Stomach smooth muscle (tissue), 2 donors: ENCODE data around the gene PIR.

Source experiments
- H3K27ac ChIP-seq: one replicate; pipeline ENCODE4 v1.7.0; 2013; ENCODE audit warnings: mild to moderate bottlenecking, low read length, inconsistent platforms
- H3K27me3 ChIP-seq, 2 donors: one replicate each; pipeline ENCODE4 v1.7.0; 2013; ENCODE audit warnings: low read length in 2 of 2; ENCODE audit not compliant: insufficient read depth in 2 of 2, control insufficient read depth in 1 of 2
- H3K36me3 ChIP-seq, 2 donors: one replicate each; pipeline ENCODE4 v1.7.0; 2013; ENCODE audit warnings: low read length in 2 of 2; ENCODE audit not compliant: control insufficient read depth in 2 of 2, insufficient read depth in 2 of 2
- H3K4me1 ChIP-seq: one replicate; pipeline ENCODE4 v1.7.0; 2013; ENCODE audit warnings: low read length; ENCODE audit not compliant: control insufficient read depth, insufficient read depth
- H3K4me3 ChIP-seq, 2 donors: one replicate each; pipeline ENCODE4 v1.7.0; 2013; ENCODE audit warnings: low read length in 2 of 2
- H3K9ac ChIP-seq, 2 donors: one replicate each; pipeline ENCODE4 v1.7.0; 2013; ENCODE audit warnings: low read length in 2 of 2, mild to moderate bottlenecking in 1 of 2
- H3K9me3 ChIP-seq, 2 donors: one replicate each; pipeline ENCODE4 v1.7.0; 2013; ENCODE audit warnings: low read length in 2 of 2; ENCODE audit not compliant: control insufficient read depth in 2 of 2
- donor health status: healthy.
- donor health status: Pancreatic carcinoma.

PIR gene

DNA sequence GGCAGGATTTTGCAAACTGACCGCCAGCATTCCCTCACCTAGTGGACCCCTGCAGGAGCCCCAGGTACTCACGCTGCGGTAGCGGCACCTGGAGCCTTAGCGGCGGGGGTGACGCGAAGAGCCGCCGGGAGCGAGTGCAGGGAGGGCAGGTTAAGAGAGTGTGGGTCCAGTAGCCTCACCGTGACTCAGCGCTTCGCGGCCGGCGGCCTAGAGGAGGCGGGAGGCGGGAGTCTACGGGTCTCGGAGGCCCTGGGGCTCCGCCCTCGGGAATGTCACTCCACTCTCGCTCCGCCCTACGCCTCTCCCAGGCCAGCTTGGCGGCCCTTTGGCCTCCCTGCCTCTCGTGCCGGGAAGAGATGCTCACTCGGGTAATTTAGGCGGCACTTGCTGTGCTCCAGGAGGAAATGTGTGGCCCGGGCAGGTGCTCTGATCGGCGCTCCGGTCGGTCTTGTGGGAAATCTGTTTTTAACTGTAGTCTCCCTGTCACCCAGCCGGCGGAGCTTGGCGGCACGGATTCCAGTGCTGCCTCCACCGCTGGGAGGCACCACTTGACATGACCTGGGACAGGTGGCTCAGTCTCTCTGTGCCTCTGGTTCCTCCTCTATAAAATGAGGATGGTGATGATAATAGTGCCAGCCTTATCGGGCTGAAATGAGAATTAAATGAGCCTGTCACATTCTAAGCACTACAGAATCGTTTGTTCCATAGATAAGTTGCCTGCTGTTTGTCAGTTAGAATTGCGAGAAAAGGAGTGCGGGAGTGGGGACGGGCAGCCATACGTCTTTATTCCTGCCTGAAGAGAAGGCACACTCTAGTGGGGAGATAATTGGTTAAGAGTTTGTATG lies at the start of gene PIR:
PIR (minus strand) TSS at position 216 of the 845 bp plus-strand sequence. CDS start 2,076 bp downstream, outside the sequence.
- Histone ChIP-seq H3K9ac (peak within 1 kb of the TSS; percentile 21 to 53), H3K4me3 (peak within 1 kb of the TSS; percentile 78)

GRCh38 chrX:15530318-15530717 lies 37.2 kb upstream of the PIR start:
- Histone ChIP-seq H3K36me3 (no peaks in the 10 kb centered on the region), H3K27ac (no peak overlapping the region), H3K4me3 (no peak overlapping the region), H3K4me1 (no peaks in the 10 kb centered on the region), H3K9ac (no peak overlapping the region), H3K9me3 (no peaks in the 10 kb centered on the region), H3K27me3 (no peaks in the 10 kb centered on the region)

More for the DNA sequence above, at the start of gene PIR:
- H3K9me3 ChIP-seq, result no peaks in the 10 kb centered on the region
- no peaks in the 10 kb centered on the region for H3K4me1 ChIP-seq
- peak within 1 kb of the TSS; percentile 24 for H3K27ac ChIP-seq
- H3K27me3 ChIP-seq, result peaks cover 0 to 13% of the 10 kb centered on the region in 2 donors
- H3K36me3 ChIP-seq, result no peaks in the 10 kb centered on the region

DNA sequence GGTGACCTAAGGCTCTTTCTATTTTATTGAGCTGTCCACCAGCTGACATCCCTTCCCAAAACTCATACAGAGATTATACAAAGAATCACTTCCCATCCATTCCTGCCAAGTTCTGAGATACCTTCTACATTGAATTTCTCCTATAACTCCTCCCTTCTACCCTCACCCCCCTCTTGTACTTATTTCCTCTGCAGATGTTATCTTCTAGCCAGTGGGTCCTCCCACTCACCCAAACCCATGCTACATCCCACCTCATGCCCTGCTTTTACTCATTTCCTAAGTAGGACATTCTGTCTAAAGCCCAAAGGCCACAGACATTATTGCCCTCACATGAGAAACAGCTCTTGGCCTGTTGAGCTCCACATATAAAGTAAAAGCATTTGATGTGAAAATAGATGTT lies 36.0 kb upstream of the PIR start:
- H3K36me3 ChIP-seq, result no peaks in the 10 kb centered on the region
- H3K4me3 ChIP-seq, result no peak overlapping the region
- H3K9me3 ChIP-seq, result no peaks in the 10 kb centered on the region
- no peaks in the 10 kb centered on the region for H3K27me3 ChIP-seq
- no peaks in the 10 kb centered on the region for H3K4me1 ChIP-seq
- no peak overlapping the region for H3K27ac ChIP-seq
- no peak overlapping the region for H3K9ac ChIP-seq

- Histone ChIP-seq H3K27ac (no peak overlapping the region), H3K27me3 (peaks cover 0 to 3% of the 10 kb centered on the region in 2 donors), H3K4me1 (no peaks in the 10 kb centered on the region), H3K36me3 (no peaks in the 10 kb centered on the region), H3K9me3 (no peaks in the 10 kb centered on the region), H3K4me3 (no peak overlapping the region), H3K9ac (no peak overlapping the region)
Measured at GRCh38 chrX:15525664-15526416, 32.7 kb upstream of the PIR start.

- Histone ChIP-seq H3K27me3 (peaks cover 0 to 5% of the 10 kb centered on the region in 2 donors), H3K4me3 (no peak overlapping the region)
Measured at GRCh38 chrX:15524417-15524816, 31.3 kb upstream of the PIR start.

DNA sequence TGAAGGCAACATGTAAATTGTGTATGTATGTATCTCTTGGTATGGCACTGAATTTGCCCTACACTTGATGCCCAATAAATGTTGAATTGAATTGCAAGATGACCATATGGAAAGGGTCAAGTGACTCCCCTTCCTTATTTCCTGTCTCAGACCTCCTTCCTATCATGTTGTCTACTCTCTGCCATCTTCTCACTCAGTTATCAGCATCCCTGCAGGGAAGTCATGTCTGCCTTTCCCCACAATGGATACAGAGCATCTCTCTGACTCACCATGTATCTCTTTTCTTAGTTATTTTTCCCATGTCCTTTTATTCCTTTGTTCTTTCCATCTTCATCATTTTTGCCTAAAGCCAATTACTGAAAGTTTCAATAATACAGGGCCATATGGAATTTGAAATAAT lies 30.0 kb upstream of the PIR start:
- H3K9ac ChIP-seq, result no peak overlapping the region
- no peaks in the 10 kb centered on the region for H3K4me1 ChIP-seq
- H3K9me3 ChIP-seq, result no peaks in the 10 kb centered on the region
- no peaks in the 10 kb centered on the region for H3K36me3 ChIP-seq
- H3K4me3 ChIP-seq, result no peak overlapping the region
- H3K27me3 ChIP-seq, result peaks cover 0 to 5% of the 10 kb centered on the region in 2 donors
- no peak overlapping the region for H3K27ac ChIP-seq

More at GRCh38 chrX:15524417-15524816, 31.3 kb upstream of the PIR start:
- Histone ChIP-seq H3K36me3 (no peaks in the 10 kb centered on the region), H3K9me3 (no peaks in the 10 kb centered on the region), H3K4me1 (no peaks in the 10 kb centered on the region), H3K9ac (no peak overlapping the region), H3K27ac (no peak overlapping the region)

DNA sequence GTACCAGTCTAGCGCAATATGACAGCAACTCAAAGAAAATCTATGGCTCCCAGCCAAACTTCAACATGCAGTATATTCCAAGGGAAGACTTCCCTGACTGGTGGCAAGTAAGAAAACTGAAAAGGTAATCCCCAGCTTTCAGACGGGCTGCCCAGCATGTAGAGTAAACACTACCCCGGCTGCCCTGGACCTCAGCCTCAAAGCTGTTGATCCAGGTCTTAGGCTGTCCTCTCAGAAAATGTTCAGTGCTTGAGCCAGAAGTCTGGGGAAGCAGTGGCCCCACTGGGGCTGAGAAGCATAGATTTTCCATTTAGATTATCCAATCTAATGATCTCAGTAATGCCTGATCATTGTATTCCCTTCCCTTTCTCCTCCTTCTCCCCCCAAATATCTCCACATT lies 29.3 kb upstream of the PIR start:
- Histone ChIP-seq H3K4me1 (no peaks in the 10 kb centered on the region), H3K9me3 (no peaks in the 10 kb centered on the region), H3K4me3 (no peak overlapping the region), H3K27me3 (peaks cover 0 to 5% of the 10 kb centered on the region in 2 donors), H3K36me3 (no peaks in the 10 kb centered on the region), H3K27ac (no peak overlapping the region), H3K9ac (no peak overlapping the region)

- H3K27me3 ChIP-seq, result peaks cover 0 to 5% of the 10 kb centered on the region in 2 donors
- no peaks in the 10 kb centered on the region for H3K9me3 ChIP-seq
- no peak overlapping the region for H3K27ac ChIP-seq
- no peaks in the 10 kb centered on the region for H3K4me1 ChIP-seq
- no peak overlapping the region for H3K4me3 ChIP-seq
- H3K9ac ChIP-seq, result no peak overlapping the region
- H3K36me3 ChIP-seq, result no peaks in the 10 kb centered on the region
Measured at GRCh38 chrX:15515931-15516330, 22.8 kb upstream of the PIR start.

DNA sequence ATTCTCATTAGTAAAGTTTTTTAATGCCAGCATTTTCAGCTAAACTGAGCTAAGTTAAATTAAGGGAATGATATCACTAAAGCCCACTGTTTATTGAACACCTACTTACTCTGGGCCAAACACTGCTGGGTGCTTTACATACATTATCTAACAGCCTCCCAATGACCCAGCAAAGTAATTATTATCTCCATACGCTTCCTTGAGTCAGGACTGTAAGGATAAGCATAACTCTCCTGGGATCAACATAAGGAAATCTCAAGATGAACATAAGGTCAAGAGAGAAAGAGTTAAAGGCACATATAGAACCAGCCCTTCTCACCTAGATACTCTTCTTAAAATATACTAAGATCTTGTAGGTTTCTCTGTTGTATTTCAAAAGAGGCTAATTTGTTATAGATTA lies 21.1 kb upstream of the PIR start:
- Histone ChIP-seq H3K9ac (no peak overlapping the region), H3K4me3 (no peak overlapping the region), H3K27me3 (peaks cover 0 to 6% of the 10 kb centered on the region in 2 donors), H3K4me1 (no peaks in the 10 kb centered on the region), H3K27ac (no peak overlapping the region), H3K9me3 (no peaks in the 10 kb centered on the region), H3K36me3 (no peaks in the 10 kb centered on the region)

DNA sequence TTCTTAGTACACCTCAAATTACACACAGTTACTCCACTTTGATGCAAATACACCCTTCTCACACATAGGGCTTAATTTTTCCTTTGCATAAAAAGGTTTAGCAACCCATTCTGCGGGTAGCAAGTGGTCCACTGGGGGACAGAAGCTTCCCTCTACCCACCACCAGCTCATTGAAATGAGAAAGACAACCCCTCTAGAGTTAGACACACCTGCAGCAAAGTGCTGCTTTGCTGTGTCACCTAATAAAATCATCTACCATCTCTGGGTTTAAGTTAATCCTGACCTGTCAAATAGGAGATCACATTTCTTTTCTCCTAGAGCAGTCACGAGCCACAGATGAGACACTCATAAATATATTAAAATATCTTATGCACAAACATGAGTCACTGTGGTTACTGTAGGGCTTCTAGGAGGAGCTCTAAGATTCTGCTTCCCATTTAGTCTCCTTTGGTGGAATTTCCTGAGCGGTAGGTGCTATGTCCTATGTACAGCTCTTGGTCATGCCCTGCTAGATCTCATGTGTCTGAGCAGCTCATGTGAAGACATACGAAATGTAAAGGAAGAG lies 19.4 kb upstream of the PIR start:
- Histone ChIP-seq H3K9ac (no peak overlapping the region), H3K27me3 (peaks cover 0 to 6% of the 10 kb centered on the region in 2 donors), H3K36me3 (no peaks in the 10 kb centered on the region), H3K4me3 (no peak overlapping the region), H3K27ac (no peak overlapping the region), H3K4me1 (no peaks in the 10 kb centered on the region), H3K9me3 (no peaks in the 10 kb centered on the region)
